ENCODE data around the gene TMEM151B. TPM values are rescaled to one million over a fixed set of nuclear protein-coding genes. Genes with fewer than 3 reads are reported as not detected.
A peak's percentile ranks its signal among the peaks of the same experiment; 100 is the strongest.

The TMEM151B gene
- total and polyA plus RNA-seq, 11 donors, result 0.21 to 5.3 (median 0.45) TPM; not detected in 4

DNA sequence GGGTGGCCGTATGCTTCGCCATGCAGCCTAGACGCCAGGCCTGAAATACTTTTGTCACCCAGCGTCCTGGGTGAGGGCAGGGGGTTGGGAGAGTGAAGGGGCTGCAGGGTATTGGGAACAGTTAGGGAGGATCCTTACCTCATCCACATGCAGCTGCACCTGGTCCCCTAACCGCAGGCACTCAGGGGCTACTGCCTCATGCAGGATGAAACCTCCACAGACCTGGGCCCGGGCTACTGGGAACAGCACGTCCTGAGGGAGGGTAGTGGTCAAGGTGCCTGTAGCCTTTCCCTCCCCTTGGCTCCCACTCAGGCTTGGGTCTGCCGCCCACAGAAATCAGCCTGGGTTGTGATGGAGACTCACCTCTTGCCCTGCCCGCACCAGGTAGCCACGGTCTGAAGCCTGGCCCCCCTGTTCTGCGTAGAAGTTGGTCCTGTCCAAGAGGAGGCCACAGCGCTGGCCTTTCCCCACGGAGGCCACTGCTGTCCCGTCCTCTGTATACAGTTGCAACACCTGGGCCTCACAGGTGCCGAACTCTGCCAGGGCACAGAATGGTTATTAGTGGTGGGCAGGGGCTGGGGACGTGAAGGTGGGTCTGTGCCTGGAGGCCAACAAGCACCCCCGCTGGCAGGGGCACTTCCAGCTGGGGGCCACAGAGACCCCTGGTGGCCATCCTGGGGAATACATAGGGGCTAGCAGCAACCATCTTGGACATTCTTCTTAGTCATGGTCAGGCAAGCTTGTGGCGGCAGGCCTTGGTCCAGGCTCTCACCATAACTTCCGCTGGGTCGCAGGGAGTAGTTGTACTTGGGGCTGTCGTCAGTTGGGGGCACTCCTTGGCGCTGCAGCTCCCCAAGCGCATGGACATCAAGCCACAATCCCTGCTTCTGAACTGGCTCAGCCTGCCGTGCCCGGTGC is 34.3 kb downstream of the TMEM151B start:
- H3K27ac ChIP-seq, result no peak overlapping the region
- ATAC-seq (peak in 2 of 4 donors; percentile 16 to 17), DNase-seq (no peak)
- no peak for TF ChIP-seq POLR2A (IDR thresholded peaks at IDR 0.05)
- TF ChIP-seq, protein P1, sequence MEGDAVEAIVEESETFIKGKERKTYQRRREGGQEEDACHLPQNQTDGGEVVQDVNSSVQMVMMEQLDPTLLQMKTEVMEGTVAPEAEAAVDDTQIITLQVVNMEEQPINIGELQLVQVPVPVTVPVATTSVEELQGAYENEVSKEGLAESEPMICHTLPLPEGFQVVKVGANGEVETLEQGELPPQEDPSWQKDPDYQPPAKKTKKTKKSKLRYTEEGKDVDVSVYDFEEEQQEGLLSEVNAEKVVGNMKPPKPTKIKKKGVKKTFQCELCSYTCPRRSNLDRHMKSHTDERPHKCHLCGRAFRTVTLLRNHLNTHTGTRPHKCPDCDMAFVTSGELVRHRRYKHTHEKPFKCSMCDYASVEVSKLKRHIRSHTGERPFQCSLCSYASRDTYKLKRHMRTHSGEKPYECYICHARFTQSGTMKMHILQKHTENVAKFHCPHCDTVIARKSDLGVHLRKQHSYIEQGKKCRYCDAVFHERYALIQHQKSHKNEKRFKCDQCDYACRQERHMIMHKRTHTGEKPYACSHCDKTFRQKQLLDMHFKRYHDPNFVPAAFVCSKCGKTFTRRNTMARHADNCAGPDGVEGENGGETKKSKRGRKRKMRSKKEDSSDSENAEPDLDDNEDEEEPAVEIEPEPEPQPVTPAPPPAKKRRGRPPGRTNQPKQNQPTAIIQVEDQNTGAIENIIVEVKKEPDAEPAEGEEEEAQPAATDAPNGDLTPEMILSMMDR (IDR thresholded peaks at IDR 0.05), result peak; percentile 50 to 76 (median 64)
- 86 to 88% (median 87%) methylated on average over 15 to 25 of the region's 25 CpGs for WGBS, 4 donors
- no peaks in the 10 kb centered on the region for H3K27me3 ChIP-seq
- intact Hi-C loops (cut with DNase I), result loop anchor here in 4 of 10 donors (5.0 kb wide), 1 partner anchor 37 kb away; the partner anchor contains the start of gene NFKBIE (in 4 of the 4)
- no peaks in the 10 kb centered on the region for H3K9me3 ChIP-seq
- H3K4me1 ChIP-seq, result peaks cover 0 to 12% (median 0%) of the 10 kb centered on the region in 12 donors
- H3K4me3 ChIP-seq, result no peak overlapping the region
- H3K36me3 ChIP-seq, result peaks cover 0 to 96% (median 88%) of the 10 kb centered on the region in 9 donors

DNA sequence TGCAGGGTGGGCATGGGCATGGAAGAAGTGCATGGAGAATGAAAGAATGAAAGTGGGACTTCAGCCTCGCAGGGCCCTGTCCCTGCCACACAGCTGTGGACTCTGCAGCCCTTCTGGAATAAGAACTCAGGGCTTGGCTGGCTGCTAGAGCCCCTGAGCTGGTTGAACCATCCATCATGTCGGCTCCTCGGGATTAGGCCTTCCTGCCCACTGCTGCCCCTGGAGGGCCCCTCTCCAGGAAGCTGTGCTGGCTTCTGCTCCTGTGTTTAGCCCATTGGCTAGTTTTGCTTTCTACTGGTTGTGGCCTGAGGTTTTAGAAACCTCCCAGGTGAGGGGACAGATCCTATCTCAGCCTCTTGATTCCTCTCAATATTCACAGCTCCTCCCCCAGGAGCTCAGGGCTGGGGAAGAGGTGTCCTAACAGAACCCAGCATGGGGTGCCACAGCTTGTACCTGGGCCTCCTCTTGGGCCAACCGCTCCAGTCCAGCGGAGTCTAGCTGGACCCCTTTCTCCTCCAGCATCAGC is 35.0 kb downstream of the TMEM151B start:
- H3K36me3 ChIP-seq, result peaks cover 0 to 100% (median 94%) of the 10 kb centered on the region in 9 donors
- H3K27ac ChIP-seq, result no peak overlapping the region
- no peaks in the 10 kb centered on the region for H3K9me3 ChIP-seq
- intact Hi-C loops (cut with DNase I), result loop anchor here in 2 of 10 donors (5.0 kb wide), 1 partner anchor 38 kb away; the partner anchor contains the start of gene NFKBIE (in 2 of the 2)
- no peak overlapping the region for H3K4me3 ChIP-seq
- DNase-seq (no peak), ATAC-seq (no peak)
- TF ChIP-seq, protein P1 (IDR thresholded peaks at IDR 0.05), result no peak
- TF ChIP-seq POLR2A (IDR thresholded peaks at IDR 0.05), result no peak
- WGBS, 4 donors, result 85 to 100% (median 90%) methylated on average over 3 to 5 of the region's 5 CpGs
- peaks cover 0 to 19% (median 0%) of the 10 kb centered on the region in 12 donors for H3K4me1 ChIP-seq
- no peaks in the 10 kb centered on the region for H3K27me3 ChIP-seq

DNA sequence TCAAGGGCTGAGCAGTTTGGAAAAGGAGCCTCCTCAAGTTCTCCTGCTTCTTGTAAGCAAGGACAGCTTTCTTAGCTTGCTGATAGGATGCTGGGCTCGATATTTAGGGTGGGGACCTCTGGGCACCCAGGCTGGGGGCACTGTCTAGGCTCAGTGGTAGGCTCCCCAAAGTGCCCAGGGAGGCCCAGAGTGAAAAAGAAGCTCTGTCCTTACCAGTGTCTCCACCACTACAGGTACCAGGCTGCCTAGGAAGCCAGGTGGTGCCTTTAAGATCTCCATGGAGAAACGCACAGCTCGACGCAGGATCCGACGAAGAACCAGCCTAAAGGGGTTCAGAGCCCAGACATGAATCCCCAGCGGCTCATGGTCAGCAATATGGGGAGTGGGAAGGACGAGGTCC is 36.5 kb downstream of the TMEM151B start:
- no peak for ATAC-seq
- TF ChIP-seq, protein P1 (IDR thresholded peaks at IDR 0.05), result no peak
- no peak for TF ChIP-seq POLR2A (IDR thresholded peaks at IDR 0.05)
- peaks cover 0 to 22% (median under 1%) of the 10 kb centered on the region in 12 donors for H3K4me1 ChIP-seq
- H3K27ac ChIP-seq, result no peak overlapping the region
- intact Hi-C loops (cut with DNase I), result loop anchor here in 2 of 10 donors (5.0 kb wide), 1 partner anchor 39 kb away; the partner anchor contains the start of gene NFKBIE (in 2 of the 2)
- DNase-seq, result no peak
- no peak overlapping the region for H3K4me3 ChIP-seq
- no peaks in the 10 kb centered on the region for H3K27me3 ChIP-seq
- 89 to 93% (median 91%) methylated on average over 7 to 8 of the region's 8 CpGs for WGBS, 4 donors
- H3K36me3 ChIP-seq, result peaks cover 0 to 100% (median 92%) of the 10 kb centered on the region in 9 donors
- H3K9me3 ChIP-seq, result no peaks in the 10 kb centered on the region

DNA sequence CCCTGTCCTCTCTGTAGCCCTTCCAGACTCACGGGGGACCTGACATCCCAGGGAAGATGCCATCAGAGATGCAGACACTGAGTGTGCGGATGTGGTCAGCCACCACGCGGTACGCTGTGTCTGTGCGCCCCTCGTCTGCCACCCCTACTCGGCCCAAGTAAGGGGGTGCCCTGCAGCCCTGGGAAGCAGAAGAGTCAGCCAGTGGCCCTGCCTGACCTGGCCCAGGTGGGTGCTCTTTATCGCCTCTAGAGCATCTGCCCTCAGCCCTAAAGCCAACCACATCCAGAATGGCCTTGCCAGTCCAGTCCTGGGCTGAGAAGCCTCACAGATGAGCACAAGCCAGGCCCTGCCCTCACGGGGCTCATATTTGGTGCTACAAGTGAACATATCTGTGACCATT is 37.0 kb downstream of the TMEM151B start:
- intact Hi-C loops (cut with DNase I), result loop anchor here in 2 of 10 donors (5.0 kb wide), 1 partner anchor 40 kb away; the partner anchor contains the start of gene NFKBIE (in 2 of the 2)
- no peak for ATAC-seq
- no peak overlapping the region for H3K4me3 ChIP-seq

More for the DNA sequence above, 37.0 kb downstream of the TMEM151B start:
- no peak for TF ChIP-seq POLR2A (IDR thresholded peaks at IDR 0.05)
- TF ChIP-seq, protein P1 (IDR thresholded peaks at IDR 0.05), result no peak
- Histone ChIP-seq H3K9me3 (no peaks in the 10 kb centered on the region), H3K27me3 (no peaks in the 10 kb centered on the region), H3K27ac (no peak overlapping the region), H3K36me3 (peaks cover 0 to 97% (median 87%) of the 10 kb centered on the region in 9 donors), H3K4me1 (peaks cover 0 to 27% (median 6%) of the 10 kb centered on the region in 12 donors)
- WGBS, 4 donors, result 87 to 97% (median 96%) methylated on average over 6 to 10 of the region's 10 CpGs
- DNase-seq, result no peak
